ENCODE results near the gene ANO3.

The ANO3 gene

DNA sequence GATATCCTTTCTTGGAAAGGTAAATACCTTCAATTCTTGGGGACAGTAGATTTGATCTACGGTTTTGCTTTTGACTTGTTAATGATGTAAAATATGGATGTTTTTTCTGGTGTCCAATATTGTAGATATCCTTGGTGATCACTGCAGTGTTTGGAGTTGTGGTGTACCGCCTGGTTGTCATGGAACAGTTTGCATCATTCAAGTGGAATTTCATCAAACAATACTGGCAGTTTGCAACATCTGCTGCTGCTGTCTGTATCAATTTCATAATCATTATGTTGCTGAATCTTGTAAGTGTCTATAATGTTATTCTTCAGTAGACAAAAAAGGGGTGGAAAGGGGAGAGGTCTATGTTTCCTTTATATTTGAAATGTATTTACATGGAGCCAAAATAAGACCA, 267.5 kb downstream of the ANO3 start:
- Histone ChIP-seq H3K27ac (ENCODE audit: low read depth, low read length) (no peak overlapping the region), H3K4me2 (ENCODE audit: low read depth, low read length, poor library complexity, severe bottlenecking) (no peak overlapping the region), H4K20me1 (ENCODE audit: low read depth, low read length) (no peaks in the 10 kb centered on the region), H3K27me3 (ENCODE audit: low read length) (no peaks in the 10 kb centered on the region), H2AFZ (ENCODE audit: low read depth, low read length, severe bottlenecking) (no peak overlapping the region), H3K9me2 (replicated peaks; ENCODE audit: insufficient read depth, low read length) (no peaks in the 10 kb centered on the region), H3K9ac (ENCODE audit: low read length) (no peak overlapping the region), H3K79me2 (ENCODE audit: insufficient read depth, low read length) (no peaks in the 10 kb centered on the region), H3F3A (ENCODE audit: insufficient read depth) (no peaks in the 10 kb centered on the region), H3K36me3 (ENCODE audit: low read length) (no peaks in the 10 kb centered on the region), H3K9me3 (ENCODE audit: insufficient read depth, low read length) (no peaks in the 10 kb centered on the region), H3K4me3 (ENCODE audit: insufficient read depth, low read length, poor library complexity, severe bottlenecking) (no peak overlapping the region)
- TF ChIP-seq EZH2phosphoT487 (conservative IDR thresholded peaks at IDR 0.05; ENCODE audit: low read length) = no peak
- TF ChIP-seq, protein P1, sequence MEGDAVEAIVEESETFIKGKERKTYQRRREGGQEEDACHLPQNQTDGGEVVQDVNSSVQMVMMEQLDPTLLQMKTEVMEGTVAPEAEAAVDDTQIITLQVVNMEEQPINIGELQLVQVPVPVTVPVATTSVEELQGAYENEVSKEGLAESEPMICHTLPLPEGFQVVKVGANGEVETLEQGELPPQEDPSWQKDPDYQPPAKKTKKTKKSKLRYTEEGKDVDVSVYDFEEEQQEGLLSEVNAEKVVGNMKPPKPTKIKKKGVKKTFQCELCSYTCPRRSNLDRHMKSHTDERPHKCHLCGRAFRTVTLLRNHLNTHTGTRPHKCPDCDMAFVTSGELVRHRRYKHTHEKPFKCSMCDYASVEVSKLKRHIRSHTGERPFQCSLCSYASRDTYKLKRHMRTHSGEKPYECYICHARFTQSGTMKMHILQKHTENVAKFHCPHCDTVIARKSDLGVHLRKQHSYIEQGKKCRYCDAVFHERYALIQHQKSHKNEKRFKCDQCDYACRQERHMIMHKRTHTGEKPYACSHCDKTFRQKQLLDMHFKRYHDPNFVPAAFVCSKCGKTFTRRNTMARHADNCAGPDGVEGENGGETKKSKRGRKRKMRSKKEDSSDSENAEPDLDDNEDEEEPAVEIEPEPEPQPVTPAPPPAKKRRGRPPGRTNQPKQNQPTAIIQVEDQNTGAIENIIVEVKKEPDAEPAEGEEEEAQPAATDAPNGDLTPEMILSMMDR (IDR thresholded peaks at IDR 0.05; ENCODE audit: insufficient read depth, low read length, poor library complexity, severe bottlenecking) = no peak

DNA sequence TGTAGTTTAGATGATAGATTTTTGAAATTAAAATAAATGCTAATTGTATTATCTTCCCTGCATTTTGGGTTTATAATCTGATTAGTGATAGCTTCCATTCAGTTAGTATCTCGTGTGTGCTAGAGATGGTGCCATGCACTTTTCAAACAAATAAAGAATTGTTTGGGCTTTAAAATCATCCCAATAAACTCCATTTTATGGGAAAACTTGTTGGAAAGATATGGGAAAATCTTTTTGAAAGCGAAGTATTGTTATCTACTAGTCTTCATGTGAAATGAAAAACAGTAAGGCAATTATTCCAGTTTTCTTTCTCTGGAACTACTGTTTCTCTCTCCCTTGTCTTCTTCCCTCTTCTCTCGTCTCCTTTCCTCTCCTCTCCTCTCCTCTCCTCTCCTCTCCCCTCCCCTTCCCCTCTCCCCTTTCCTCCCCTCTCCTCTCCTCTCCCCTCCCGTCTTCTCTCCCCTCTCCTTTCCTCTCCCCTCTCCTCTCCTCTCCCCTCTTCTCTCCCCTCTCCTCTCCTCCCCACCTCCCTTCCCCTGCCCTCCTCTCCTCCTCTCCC, 268.0 kb downstream of the ANO3 start:
- H3K27me3 ChIP-seq (ENCODE audit: low read length) = no peaks in the 10 kb centered on the region
- no peak overlapping the region for H3K4me3 ChIP-seq (ENCODE audit: insufficient read depth, low read length, poor library complexity, severe bottlenecking)
- no peak overlapping the region for H3K27ac ChIP-seq (ENCODE audit: low read depth, low read length)
- H3K9ac ChIP-seq (ENCODE audit: low read length) = no peak overlapping the region
- H4K20me1 ChIP-seq (ENCODE audit: low read depth, low read length) = no peaks in the 10 kb centered on the region
- no peaks in the 10 kb centered on the region for H3K79me2 ChIP-seq (ENCODE audit: insufficient read depth, low read length)
- no peaks in the 10 kb centered on the region for H3K9me3 ChIP-seq (ENCODE audit: insufficient read depth, low read length)
- H3K9me2 ChIP-seq (replicated peaks; ENCODE audit: insufficient read depth, low read length) = no peaks in the 10 kb centered on the region
- H2AFZ ChIP-seq (ENCODE audit: low read depth, low read length, severe bottlenecking) = no peak overlapping the region
- H3K4me2 ChIP-seq (ENCODE audit: low read depth, low read length, poor library complexity, severe bottlenecking) = no peak overlapping the region
- TF ChIP-seq EZH2phosphoT487 (conservative IDR thresholded peaks at IDR 0.05; ENCODE audit: low read length) = no peak
- TF ChIP-seq, protein P1 (IDR thresholded peaks at IDR 0.05; ENCODE audit: insufficient read depth, low read length, poor library complexity, severe bottlenecking) = no peak
- H3K36me3 ChIP-seq (ENCODE audit: low read length) = no peaks in the 10 kb centered on the region
- no peaks in the 10 kb centered on the region for H3F3A ChIP-seq (ENCODE audit: insufficient read depth)

DNA sequence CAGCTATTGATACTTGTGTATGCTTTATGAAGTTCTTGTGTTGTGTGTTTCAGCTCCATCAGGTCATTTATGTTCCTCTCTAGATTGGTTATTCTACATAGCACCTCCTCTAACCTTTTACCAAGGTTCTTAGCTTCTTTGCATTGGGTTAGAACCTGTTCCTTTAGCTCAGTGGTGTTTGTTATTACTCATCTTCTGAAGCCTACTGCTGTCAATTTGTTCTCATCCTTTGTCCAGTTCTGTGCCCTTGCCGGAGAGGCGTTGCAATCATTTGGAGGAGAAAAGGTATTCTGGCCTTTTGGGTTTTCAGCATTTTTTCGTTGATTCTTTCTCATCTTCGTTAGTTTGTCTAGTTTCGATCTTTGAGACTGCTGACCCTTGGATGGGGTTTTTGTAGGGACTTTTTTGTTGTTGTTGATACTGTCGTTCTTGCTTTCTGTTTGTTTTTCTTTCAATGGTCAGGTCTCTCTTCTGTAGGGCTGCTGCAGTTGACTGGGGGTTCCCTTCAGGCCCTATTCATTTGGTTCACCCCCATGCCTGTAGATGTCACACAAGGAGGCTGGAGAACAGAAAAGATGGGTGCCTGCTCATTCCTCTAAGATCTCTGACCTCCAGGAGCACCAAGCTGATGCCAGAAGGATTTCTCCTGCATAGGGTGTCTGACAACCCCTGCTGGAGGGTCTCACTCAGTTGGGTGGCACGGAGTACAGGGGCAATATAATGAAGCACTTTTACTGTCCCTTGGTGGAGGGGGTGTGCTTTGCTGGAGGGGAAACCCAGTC, 276.0 kb downstream of the ANO3 start:
- Histone ChIP-seq H3K4me2 (ENCODE audit: low read depth, low read length, poor library complexity, severe bottlenecking) (no peak overlapping the region), H3K9me3 (ENCODE audit: insufficient read depth, low read length) (no peaks in the 10 kb centered on the region), H3K36me3 (ENCODE audit: low read length) (no peaks in the 10 kb centered on the region), H3K9ac (ENCODE audit: low read length) (no peak overlapping the region), H3K4me3 (ENCODE audit: insufficient read depth, low read length, poor library complexity, severe bottlenecking) (no peak overlapping the region), H3K27ac (ENCODE audit: low read depth, low read length) (no peak overlapping the region), H4K20me1 (ENCODE audit: low read depth, low read length) (no peaks in the 10 kb centered on the region), H3K79me2 (ENCODE audit: insufficient read depth, low read length) (no peaks in the 10 kb centered on the region), H3K9me2 (replicated peaks; ENCODE audit: insufficient read depth, low read length) (no peaks in the 10 kb centered on the region), H3F3A (ENCODE audit: insufficient read depth) (no peaks in the 10 kb centered on the region), H2AFZ (ENCODE audit: low read depth, low read length, severe bottlenecking) (no peak overlapping the region), H3K27me3 (ENCODE audit: low read length) (no peaks in the 10 kb centered on the region)
- TF ChIP-seq, protein P1 (IDR thresholded peaks at IDR 0.05; ENCODE audit: insufficient read depth, low read length, poor library complexity, severe bottlenecking) = no peak
- no peak for TF ChIP-seq EZH2phosphoT487 (conservative IDR thresholded peaks at IDR 0.05; ENCODE audit: low read length)
